HG02610 (cell line): ENCODE results near the gene THRB.

Source experiments
- ATAC-seq: cut with Tn5 transposase; IDR thresholded peaks from one replicate; pipeline ENCODE4 v1.9.1; 2021; ENCODE audit warnings: mild to moderate bottlenecking, moderate library complexity; ENCODE audit not compliant: unreplicated experiment

The THRB gene

GRCh38 chr3:24513463-24513862 lies 18.8 kb upstream of the THRB start:
- no peak for ATAC-seq

- no peak for ATAC-seq
Measured at GRCh38 chr3:24512564-24513197, 18.0 kb upstream of the THRB start.

- no peak for ATAC-seq
Measured at GRCh38 chr3:24510030-24510648, 15.5 kb upstream of the THRB start.

GRCh38 chr3:24508423-24508839 lies 13.8 kb upstream of the THRB start:
- no peak for ATAC-seq

- ATAC-seq, result no peak
Measured at GRCh38 chr3:24507776-24508422, 13.2 kb upstream of the THRB start.

GRCh38 chr3:24506966-24507775 lies 12.5 kb upstream of the THRB start:
- no peak for ATAC-seq

- ATAC-seq, result no peak
Measured at GRCh38 chr3:24505691-24506550, 11.3 kb upstream of the THRB start.

GRCh38 chr3:24504772-24505171 lies 10.1 kb upstream of the THRB start:
- ATAC-seq, result no peak

GRCh38 chr3:24503616-24504113 lies 9.0 kb upstream of the THRB start:
- ATAC-seq, result peak; percentile 89

- no peak for ATAC-seq
Measured at GRCh38 chr3:24502690-24503089, 8.0 kb upstream of the THRB start.

GRCh38 chr3:24500806-24501205 lies 6.2 kb upstream of the THRB start:
- no peak for ATAC-seq

GRCh38 chr3:24499991-24500390 lies 5.3 kb upstream of the THRB start:
- ATAC-seq, result no peak

GRCh38 chr3:24498796-24499195 lies 4.1 kb upstream of the THRB start:
- no peak for ATAC-seq

GRCh38 chr3:24498391-24498790 lies 3.7 kb upstream of the THRB start:
- ATAC-seq, result no peak

- ATAC-seq, result no peak
Measured at GRCh38 chr3:24497942-24498341, 3.3 kb upstream of the THRB start.

- no peak for ATAC-seq
Measured at GRCh38 chr3:24496529-24497482, 2.2 kb upstream of the THRB start.

- no peak for ATAC-seq
Measured at GRCh38 chr3:24495326-24495994, 810 bp upstream of the THRB start.

GRCh38 chr3:24493746-24494617 lies 668 bp downstream of the THRB start:
- no peak for ATAC-seq
